Astrocyte (in vitro differentiated cells and primary cell): ENCODE results near the gene LRIG1.

Experiments
- EZH2 ChIP-seq: IDR thresholded peaks from 2 replicates; pipeline ENCODE4 v1.6.1; 2012; ENCODE audit warnings: mild to moderate bottlenecking, low read length, inconsistent platforms; ENCODE audit not compliant: insufficient read depth
- TF ChIP-seq, protein P1 (sequence below): IDR thresholded peaks from 2 replicates; pipeline ENCODE4 v1.5.1; 2011; ENCODE audit warnings: low read depth, mild to moderate bottlenecking, inconsistent platforms, low read length, moderate library complexity; ENCODE audit not compliant: insufficient read depth

DNA sequence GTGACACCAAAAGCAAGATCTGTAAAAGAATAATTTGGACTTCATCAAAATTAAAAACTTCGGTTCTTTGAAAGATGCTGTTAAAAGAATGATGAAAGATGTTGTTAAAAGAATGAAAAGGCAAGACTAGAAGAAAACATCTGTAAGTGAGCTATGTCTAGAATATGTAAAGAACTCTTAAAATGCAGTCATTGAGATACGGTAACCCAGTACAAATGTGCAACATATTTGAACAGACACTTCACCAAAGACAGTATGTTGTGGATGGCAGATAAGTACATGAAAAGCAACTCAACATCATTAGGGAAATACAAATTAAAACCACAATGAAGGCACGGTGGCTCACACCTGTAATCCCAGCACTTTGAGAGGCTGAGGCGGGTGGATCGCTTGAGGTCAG lies 139.5 kb downstream of the LRIG1 start:
- TF ChIP-seq, protein P1, sequence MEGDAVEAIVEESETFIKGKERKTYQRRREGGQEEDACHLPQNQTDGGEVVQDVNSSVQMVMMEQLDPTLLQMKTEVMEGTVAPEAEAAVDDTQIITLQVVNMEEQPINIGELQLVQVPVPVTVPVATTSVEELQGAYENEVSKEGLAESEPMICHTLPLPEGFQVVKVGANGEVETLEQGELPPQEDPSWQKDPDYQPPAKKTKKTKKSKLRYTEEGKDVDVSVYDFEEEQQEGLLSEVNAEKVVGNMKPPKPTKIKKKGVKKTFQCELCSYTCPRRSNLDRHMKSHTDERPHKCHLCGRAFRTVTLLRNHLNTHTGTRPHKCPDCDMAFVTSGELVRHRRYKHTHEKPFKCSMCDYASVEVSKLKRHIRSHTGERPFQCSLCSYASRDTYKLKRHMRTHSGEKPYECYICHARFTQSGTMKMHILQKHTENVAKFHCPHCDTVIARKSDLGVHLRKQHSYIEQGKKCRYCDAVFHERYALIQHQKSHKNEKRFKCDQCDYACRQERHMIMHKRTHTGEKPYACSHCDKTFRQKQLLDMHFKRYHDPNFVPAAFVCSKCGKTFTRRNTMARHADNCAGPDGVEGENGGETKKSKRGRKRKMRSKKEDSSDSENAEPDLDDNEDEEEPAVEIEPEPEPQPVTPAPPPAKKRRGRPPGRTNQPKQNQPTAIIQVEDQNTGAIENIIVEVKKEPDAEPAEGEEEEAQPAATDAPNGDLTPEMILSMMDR = no peak
- no peak for TF ChIP-seq EZH2
